Left ventricle myocardium inferior (tissue), 1 donor: Measurements from ENCODE around the gene CISH. TPM values are rescaled to one million over a fixed set of nuclear protein-coding genes. Genes with fewer than 3 reads are reported as not detected.

Source experiments
- DNase-seq: peaks from one replicate; pipeline ENCODE4 v3.0.0-alpha.2; 2020
- H3K27ac ChIP-seq: fragments of 200-600 bp; replicated peaks from 2 replicates; pipeline ENCODE4 v1.8.0; 2021
- H3K27me3 ChIP-seq: fragments of 200-600 bp; 2 replicates; pipeline ENCODE4 v1.8.0; 2021; ENCODE audit warnings: low read depth
- H3K36me3 ChIP-seq: fragments of 200-600 bp; 2 replicates; pipeline ENCODE4 v1.8.0; 2021
- H3K4me1 ChIP-seq: fragments of 200-600 bp; 2 replicates; pipeline ENCODE4 v1.8.0; 2021
- H3K4me3 ChIP-seq: fragments of 200-600 bp; 2 replicates; pipeline ENCODE4 v1.8.0; 2021; ENCODE audit warnings: mild to moderate bottlenecking, moderate library complexity
- H3K9me3 ChIP-seq: fragments of 200-600 bp; replicated peaks from 2 replicates; pipeline ENCODE4 v1.8.0; 2021
- intact Hi-C: fragments of 100-400 bp; cut with micrococcal nuclease; formaldehyde crosslinking; loops from one replicate; pipeline ENCODE4 v1.11.0; 2022
- total RNA-seq: library from RNA; stranded (reverse); fragmentation: NEBNext Ultra II Directional; extraction: Animal tissue kit (Norgen Biotek cat#: 25700); gene quantifications from one replicate; pipeline ENCODE4 v1.2.1, GENCODE V29; 2021
- TF ChIP-seq, protein P1 (sequence below): fragments of 200-600 bp; IDR thresholded peaks from 2 replicates; pipeline ENCODE4 v1.8.0; 2021; ENCODE audit warnings: antibody characterized with exemption, mild to moderate bottlenecking, borderline replicate concordance
- donor health status: DM: no; HTN: yes; CAD: no; lungs with severe emphysema.

The CISH gene
- total RNA-seq, 1 donor from 2014 or later = 16.6 TPM

DNA sequence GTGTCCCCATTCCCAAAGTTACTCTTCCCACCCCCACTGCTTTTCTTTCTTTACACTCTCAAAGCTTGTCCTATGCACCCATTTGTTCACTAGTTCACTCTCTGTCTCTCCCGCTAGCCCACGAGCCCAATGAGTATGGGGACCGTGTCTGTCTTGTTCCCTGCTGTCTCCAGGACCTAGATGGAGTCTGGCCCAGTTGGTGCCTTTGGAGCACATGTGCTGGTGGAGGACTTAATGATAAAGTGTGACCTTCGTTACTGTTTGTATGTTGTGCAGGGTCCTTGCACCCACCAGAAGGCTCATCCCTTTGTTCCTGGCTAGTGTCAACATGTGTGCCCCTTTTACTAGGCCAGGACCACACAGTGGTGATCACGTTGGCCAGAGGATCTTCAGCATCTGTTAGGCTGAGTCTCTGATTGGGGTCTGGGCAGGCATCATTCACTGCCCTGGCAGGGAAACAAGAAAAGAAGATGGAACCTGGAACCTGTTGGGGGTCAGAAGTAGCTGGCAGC is 7.4 kb downstream of the CISH start:
- no peaks in the 10 kb centered on the region for H3K9me3 ChIP-seq
- peaks cover 100% of the 10 kb centered on the region for H3K4me1 ChIP-seq
- H3K36me3 ChIP-seq = peaks cover 21% of the 10 kb centered on the region
- TF ChIP-seq, protein P1, sequence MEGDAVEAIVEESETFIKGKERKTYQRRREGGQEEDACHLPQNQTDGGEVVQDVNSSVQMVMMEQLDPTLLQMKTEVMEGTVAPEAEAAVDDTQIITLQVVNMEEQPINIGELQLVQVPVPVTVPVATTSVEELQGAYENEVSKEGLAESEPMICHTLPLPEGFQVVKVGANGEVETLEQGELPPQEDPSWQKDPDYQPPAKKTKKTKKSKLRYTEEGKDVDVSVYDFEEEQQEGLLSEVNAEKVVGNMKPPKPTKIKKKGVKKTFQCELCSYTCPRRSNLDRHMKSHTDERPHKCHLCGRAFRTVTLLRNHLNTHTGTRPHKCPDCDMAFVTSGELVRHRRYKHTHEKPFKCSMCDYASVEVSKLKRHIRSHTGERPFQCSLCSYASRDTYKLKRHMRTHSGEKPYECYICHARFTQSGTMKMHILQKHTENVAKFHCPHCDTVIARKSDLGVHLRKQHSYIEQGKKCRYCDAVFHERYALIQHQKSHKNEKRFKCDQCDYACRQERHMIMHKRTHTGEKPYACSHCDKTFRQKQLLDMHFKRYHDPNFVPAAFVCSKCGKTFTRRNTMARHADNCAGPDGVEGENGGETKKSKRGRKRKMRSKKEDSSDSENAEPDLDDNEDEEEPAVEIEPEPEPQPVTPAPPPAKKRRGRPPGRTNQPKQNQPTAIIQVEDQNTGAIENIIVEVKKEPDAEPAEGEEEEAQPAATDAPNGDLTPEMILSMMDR = no peak
- intact Hi-C loops = no loop called here
- no peak for DNase-seq
- peak overlapping the region; percentile 100 for H3K27ac ChIP-seq
- no peak overlapping the region for H3K4me3 ChIP-seq
- H3K27me3 ChIP-seq = no peaks in the 10 kb centered on the region

DNA sequence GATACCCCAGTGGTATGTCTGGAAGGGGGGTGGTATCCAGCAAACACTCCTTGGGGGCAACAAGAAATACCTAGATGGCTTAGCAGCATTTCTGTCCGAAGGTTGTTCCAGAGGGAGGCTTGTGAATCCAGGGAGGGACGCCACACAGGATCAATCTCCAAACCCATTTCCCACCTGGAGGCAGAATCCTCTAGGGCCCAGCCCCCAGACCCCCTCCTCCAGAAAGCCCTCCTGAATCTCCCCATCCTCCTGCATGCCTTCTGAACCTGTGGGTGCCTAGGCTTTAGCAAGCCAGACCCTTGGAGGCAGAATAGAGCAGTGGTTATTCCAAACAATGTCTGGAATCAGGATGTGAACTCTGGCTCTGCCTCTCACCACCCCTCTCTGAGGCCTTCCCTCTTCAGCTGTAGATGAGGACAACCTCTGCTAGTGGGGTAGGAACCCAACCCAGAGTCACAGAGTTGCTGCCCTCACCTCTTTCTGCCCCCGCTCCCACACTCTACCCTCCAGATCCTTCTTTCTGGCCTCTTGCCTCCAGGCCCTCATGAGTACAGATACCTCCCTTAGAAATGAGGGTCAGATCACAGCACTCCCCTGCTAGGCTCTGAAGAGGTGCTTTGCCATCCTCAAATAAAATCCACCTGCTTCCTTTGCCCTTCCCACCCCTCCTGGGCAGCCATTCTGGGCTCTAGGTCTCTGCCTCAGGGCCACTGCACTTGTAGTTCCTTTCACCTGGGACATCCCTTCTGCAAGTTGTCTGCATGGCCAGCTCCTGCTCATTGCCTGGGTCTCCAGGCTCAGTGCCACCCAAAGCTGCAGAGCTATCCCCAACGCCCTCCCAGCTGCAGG is 8.1 kb downstream of the CISH start:
- peak overlapping the region; percentile 100 for H3K27ac ChIP-seq
- H3K4me1 ChIP-seq = peaks cover 100% of the 10 kb centered on the region
- no peak for DNase-seq
- TF ChIP-seq, protein P1 = no peak
- intact Hi-C loops = no loop called here
- no peak overlapping the region for H3K4me3 ChIP-seq
- H3K9me3 ChIP-seq = no peaks in the 10 kb centered on the region
- peaks cover 21% of the 10 kb centered on the region for H3K36me3 ChIP-seq
- no peaks in the 10 kb centered on the region for H3K27me3 ChIP-seq

DNA sequence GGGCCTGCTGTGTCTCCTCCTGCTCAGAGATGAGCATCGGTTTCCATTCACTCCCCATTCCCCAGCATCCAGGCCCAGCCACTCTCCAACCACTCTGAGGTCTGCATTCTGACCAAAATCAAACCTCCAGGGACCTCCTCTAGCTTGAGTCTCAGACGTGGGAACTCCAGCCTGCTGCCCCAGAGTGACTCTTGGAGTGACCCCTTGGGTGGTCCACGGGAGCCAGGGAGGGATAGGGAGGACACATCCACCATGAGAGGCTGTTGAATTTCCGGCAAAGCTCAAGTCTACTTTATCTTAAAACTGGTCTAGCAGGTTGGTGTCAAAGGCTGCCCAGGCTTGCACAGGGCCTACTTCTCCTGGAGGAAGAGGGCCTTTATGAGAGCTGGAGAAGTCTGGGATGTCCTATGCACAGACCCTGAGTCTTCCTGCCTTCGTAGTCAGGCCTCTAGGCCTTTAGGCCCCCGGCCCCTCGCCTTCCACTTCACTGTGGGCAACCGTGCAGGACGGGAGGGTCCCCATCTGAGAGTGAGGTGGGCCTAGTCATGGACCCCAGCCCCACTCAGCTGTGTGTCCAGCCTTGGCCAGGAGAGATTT is 8.9 kb downstream of the CISH start:
- Histone ChIP-seq H3K27me3 (no peaks in the 10 kb centered on the region), H3K36me3 (peaks cover 14% of the 10 kb centered on the region), H3K27ac (peak overlapping the region; percentile 100), H3K4me3 (no peak overlapping the region), H3K4me1 (peaks cover 94% of the 10 kb centered on the region), H3K9me3 (no peaks in the 10 kb centered on the region)
- intact Hi-C loops = no loop called here
- TF ChIP-seq, protein P1 = no peak
- no peak for DNase-seq

DNA sequence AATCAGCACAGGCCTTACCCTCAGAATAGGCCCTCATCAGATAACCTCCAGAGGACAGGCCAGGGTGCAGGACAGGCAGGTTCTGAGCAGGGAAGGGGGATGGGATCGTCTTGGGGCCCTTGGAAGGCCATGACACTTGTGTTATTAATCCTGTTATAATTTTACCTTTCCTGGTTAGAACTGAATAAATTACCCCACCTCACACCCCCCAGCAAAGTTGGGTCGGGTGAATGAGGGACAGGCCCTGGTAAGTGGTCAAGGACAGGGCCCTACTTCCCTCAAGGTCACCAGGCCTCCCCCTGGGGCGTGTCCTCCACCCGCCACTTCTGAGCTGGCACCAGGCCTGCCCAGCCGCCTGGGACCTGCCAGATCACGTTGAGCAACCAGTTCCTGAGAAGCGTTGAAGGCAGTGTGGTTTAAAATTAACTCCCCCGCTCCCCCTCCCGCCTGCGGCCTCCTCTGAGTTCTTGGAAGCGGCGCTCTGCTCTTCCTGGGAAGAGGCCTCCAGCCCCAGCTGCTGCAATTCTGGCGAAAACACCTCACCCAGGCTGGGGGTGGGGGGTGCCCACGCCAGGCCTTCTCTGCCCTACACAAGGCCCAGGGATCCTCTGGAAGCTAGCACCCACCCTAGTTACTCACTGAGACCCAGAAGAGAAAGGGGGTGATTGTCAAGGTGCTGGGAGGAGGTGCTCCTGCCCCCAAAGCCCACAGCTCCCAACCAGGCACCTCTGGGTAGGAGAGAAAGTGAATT is 10.6 kb downstream of the CISH start:
- H3K4me1 ChIP-seq = peaks cover 77% of the 10 kb centered on the region
- intact Hi-C loops = no loop called here
- H3K27ac ChIP-seq = peak overlapping the region; percentile 100
- no peaks in the 10 kb centered on the region for H3K9me3 ChIP-seq
- peak overlapping the region; percentile 52 for H3K4me3 ChIP-seq
- H3K27me3 ChIP-seq = no peaks in the 10 kb centered on the region
- TF ChIP-seq, protein P1 = no peak
- no peaks in the 10 kb centered on the region for H3K36me3 ChIP-seq
- DNase-seq = peak; percentile 97

DNA sequence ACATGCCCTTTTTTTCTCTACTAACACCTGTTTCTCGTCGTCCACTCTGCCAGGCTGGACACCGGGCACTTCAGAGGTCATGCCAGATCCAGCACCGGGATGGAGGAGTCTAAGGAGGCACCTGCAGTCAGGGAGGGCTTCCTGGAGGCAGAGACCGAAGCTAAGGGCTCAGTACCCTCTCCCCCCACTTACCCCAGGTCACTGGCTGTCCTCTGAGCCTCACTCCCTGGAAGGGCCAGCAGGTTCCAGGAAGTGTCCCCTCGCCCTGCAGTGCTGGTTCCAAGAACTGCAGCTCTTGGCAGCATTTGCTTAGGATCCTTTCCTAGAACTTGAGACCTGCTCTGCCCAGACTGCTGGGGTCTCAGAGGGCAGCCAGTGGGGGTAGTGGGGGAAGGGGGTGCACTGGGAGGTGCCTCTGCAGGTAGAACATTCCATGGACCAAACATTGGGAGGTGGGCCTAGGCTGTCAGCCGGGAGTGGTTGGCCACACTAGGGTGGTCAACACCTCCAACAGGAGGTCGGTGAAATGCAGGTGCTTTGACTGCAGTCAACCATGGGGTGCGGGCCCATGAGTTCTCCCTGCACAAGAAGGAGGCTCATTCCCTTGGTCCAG is 11.3 kb downstream of the CISH start:
- Histone ChIP-seq H3K4me1 (peaks cover 69% of the 10 kb centered on the region), H3K27me3 (no peaks in the 10 kb centered on the region), H3K36me3 (no peaks in the 10 kb centered on the region), H3K4me3 (no peak overlapping the region), H3K9me3 (no peaks in the 10 kb centered on the region), H3K27ac (peak overlapping the region; percentile 100)
- TF ChIP-seq, protein P1 = no peak
- intact Hi-C loops = no loop called here
- DNase-seq = no peak
